Transverse colon (tissue), 4 donors: Measurements from ENCODE around the gene MANBA.
A peak's percentile ranks its signal among the peaks of the same experiment; 100 is the strongest.

Experiments used
- POLR2A ChIP-seq: fragments of 450-650 bp; IDR thresholded peaks from one replicate; pipeline ENCODE4 v1.6.1; 2016; ENCODE audit warnings: antibody characterized with exemption, mild to moderate bottlenecking, moderate library complexity
- POLR2AphosphoS5 ChIP-seq, 3 donors: sonication (generic); formaldehyde crosslinking; IDR thresholded peaks; one replicate each; pipeline ENCODE4 v1.6.1; 2016; ENCODE audit warnings: antibody characterized with exemption in 3 of 3
- TF ChIP-seq, protein P1 (sequence below), 5 experiments: fragments of 200-600 bp in 3 of 5; fragments of 450-650 bp in 2 of 5; sonication (generic) in 3 of 5; IDR thresholded peaks; 1 replicate in 2 of 5; 2 replicates in 3 of 5; pipeline ENCODE4 v1.5.1; 2016 to 2017; ENCODE audit warnings: antibody characterized with exemption in 5 of 5, inconsistent platforms in 3 of 5, mild to moderate bottlenecking in 2 of 5, moderate library complexity in 1 of 5

GRCh38 chr4:102696758-102697157, 64.0 kb downstream of the MANBA start:
- TF ChIP-seq, protein P1, sequence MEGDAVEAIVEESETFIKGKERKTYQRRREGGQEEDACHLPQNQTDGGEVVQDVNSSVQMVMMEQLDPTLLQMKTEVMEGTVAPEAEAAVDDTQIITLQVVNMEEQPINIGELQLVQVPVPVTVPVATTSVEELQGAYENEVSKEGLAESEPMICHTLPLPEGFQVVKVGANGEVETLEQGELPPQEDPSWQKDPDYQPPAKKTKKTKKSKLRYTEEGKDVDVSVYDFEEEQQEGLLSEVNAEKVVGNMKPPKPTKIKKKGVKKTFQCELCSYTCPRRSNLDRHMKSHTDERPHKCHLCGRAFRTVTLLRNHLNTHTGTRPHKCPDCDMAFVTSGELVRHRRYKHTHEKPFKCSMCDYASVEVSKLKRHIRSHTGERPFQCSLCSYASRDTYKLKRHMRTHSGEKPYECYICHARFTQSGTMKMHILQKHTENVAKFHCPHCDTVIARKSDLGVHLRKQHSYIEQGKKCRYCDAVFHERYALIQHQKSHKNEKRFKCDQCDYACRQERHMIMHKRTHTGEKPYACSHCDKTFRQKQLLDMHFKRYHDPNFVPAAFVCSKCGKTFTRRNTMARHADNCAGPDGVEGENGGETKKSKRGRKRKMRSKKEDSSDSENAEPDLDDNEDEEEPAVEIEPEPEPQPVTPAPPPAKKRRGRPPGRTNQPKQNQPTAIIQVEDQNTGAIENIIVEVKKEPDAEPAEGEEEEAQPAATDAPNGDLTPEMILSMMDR (IDR thresholded peaks at IDR 0.05) = no peak
- peak in 1 of 3 donors; percentile 9 for TF ChIP-seq POLR2AphosphoS5 (IDR thresholded peaks at IDR 0.05)
- TF ChIP-seq POLR2A = no peak
